Measurements from ENCODE around the gene ARMH3.

DNA sequence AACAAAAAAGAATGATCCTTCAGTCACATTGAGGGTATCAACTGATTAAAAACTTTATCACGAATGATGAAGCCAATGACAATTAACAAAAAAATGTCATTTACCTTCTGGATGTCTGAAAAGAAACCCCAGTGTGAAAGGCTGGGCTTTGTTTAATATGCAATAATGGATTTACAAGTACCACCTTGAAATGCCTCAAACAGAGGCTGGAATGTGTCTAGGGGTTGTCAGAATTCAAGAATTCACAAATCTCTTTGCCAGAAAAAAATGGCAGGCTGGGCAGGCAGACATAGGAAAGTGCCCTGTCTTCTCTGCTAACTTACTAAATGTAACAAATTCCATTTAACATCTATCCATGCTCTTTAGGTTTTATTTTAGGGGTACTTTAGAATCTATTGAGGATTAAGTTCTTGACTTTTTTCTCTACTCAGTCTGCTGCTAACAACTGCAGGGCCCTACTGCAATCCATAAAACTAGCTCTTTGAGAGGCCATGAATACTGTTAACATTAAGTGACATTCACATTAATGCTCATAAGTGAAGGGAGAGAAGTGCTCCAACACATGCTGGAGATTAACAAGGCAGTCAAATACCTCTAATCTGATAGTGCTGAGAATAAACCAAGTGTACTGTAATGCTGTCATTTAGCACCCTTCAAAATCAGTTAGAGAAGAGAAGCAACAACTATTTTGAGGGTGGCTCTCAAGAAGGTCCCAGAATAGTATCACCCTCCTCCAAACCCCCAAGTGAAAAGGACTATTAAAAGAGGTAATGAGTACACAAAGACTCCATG, 169.3 kb downstream of the ARMH3 start:
- TF ChIP-seq, protein P1, sequence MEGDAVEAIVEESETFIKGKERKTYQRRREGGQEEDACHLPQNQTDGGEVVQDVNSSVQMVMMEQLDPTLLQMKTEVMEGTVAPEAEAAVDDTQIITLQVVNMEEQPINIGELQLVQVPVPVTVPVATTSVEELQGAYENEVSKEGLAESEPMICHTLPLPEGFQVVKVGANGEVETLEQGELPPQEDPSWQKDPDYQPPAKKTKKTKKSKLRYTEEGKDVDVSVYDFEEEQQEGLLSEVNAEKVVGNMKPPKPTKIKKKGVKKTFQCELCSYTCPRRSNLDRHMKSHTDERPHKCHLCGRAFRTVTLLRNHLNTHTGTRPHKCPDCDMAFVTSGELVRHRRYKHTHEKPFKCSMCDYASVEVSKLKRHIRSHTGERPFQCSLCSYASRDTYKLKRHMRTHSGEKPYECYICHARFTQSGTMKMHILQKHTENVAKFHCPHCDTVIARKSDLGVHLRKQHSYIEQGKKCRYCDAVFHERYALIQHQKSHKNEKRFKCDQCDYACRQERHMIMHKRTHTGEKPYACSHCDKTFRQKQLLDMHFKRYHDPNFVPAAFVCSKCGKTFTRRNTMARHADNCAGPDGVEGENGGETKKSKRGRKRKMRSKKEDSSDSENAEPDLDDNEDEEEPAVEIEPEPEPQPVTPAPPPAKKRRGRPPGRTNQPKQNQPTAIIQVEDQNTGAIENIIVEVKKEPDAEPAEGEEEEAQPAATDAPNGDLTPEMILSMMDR (conservative IDR thresholded peaks at IDR 0.05), result no peak
- TF ChIP-seq EZH2 (IDR thresholded peaks at IDR 0.05; ENCODE audit: low read depth), result no peak

Data from PC-9 (cell line).